Sigmoid colon (tissue), 4 donors: ENCODE data around the gene SEC14L1.

ENCODE experiments used
- CTCF ChIP-seq, 4 experiments: fragments of 450-650 bp in 3 of 4; fragments of 200-600 bp in 1 of 4; IDR thresholded peaks; one replicate each; pipeline ENCODE4 v1.5.1; 2016 to 2019; ENCODE audit warnings: antibody characterized with exemption in 4 of 4, mild to moderate bottlenecking in 3 of 4, moderate library complexity in 2 of 4
- POLR2AphosphoS5 ChIP-seq, 4 donors: sonication (generic); formaldehyde crosslinking; IDR thresholded peaks; one replicate each; pipeline ENCODE4 v1.6.1; 2017; ENCODE audit warnings: antibody characterized with exemption in 4 of 4

- TF ChIP-seq POLR2AphosphoS5 (IDR thresholded peaks at IDR 0.05) (no peak), CTCF (IDR thresholded peaks at IDR 0.05) (no peak)
Observed at GRCh38 chr17:77148940-77149510, 8.3 kb downstream of the SEC14L1 start.
